Measurements from ENCODE around the gene LMF1.
"Not testable (repeated sequence)": the region's sequence is repeated elsewhere in the genome, so short reads cannot be mapped to it uniquely, and the experiment has no call there.

LMF1 gene

DNA sequence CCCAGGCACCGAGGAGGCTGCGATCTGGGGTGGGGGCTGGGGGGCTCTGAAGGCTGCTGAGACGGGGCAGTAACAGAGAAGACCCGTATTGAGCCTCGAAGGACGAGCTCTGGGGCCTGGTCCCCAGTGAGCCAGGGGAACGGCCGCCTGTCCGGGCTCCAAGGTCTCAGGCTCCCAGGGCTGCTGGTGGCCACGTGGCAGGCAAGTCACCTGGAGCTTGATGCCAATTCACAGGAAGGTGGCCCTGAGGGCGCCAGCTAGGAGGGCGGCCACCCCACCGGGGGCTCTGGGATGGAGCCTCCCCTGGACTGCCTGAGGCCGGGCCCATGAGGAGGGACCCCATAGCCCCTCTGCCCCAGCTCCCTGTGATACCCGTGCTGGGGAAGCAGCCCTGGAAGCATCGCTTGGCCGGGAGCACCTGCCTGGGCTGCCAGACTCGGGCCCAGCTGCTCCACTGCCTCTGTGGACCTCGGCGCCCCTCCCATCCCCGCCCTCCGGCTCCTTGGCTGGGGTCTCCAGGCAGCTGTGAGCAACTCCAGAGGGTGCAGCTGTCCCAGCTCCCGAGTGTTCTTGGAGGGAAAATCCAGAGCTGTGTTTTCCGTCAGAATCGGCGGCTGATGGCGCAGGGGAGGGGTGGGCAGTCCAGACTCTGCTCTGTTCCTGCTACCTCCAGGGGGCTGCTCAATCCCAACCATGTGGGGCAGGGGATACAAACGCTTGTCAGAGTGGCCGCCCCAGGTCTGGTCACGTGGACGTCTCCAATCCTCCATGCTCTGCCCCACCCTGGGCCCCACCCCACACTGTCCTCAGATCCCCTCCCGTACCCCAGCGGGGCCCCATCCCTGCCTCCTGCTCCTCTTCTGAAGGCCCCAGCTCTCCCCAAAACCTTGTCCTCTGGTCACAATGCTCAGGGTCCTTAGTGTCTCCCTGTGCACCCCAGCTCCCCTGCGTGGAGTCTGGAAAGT is 103.1 kb downstream of the LMF1 start:
- no peak for DNase-seq (ENCODE audit: low read depth in 1 of 2, low spot score in 1 of 2)
- in situ Hi-C loops (cut with HindIII; ENCODE audit: low pct_unique_long_range_greater_than_20kb, low sequenced_read_pairs), result no loop called here
- TF ChIP-seq JUND (IDR thresholded peaks at IDR 0.05; ENCODE audit: low read depth), result no peak

- TF ChIP-seq JUND (IDR thresholded peaks at IDR 0.05; ENCODE audit: low read depth), result no peak
- no peak for DNase-seq (ENCODE audit: low read depth in 1 of 2, low spot score in 1 of 2)
- in situ Hi-C loops (cut with HindIII; ENCODE audit: low pct_unique_long_range_greater_than_20kb, low sequenced_read_pairs), result no loop called here
These were observed 104.4 kb downstream of the LMF1 start for GRCh38 chr16:866252-866896.

- TF ChIP-seq JUND (IDR thresholded peaks at IDR 0.05; ENCODE audit: low read depth), result no peak
- DNase-seq (ENCODE audit: low read depth in 1 of 2, low spot score in 1 of 2), result no peak
- in situ Hi-C loops (cut with HindIII; ENCODE audit: low pct_unique_long_range_greater_than_20kb, low sequenced_read_pairs), result no loop called here
These were observed 105.8 kb downstream of the LMF1 start for GRCh38 chr16:865026-865425.

DNA sequence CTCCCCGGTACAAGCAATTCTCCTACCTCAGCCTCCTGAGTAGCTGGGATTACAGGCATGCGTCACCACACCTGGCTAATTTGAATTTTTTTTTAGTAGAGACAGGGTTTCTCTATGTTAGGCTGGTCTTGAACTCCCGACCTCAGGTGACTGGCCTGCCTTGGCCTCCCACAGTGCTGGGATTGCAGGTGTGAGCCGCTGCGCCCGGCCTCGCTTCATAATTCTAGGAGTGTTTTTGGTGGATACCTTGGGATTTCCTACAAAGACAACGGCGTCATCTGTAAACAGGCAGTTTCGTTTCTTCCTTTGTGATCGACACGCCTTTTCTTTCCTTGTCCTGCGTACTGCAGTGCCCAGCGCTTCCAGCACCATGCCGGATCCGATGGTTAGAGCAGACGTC is 109.3 kb downstream of the LMF1 start:
- in situ Hi-C loops (cut with HindIII; ENCODE audit: low pct_unique_long_range_greater_than_20kb, low sequenced_read_pairs), result no loop called here
- TF ChIP-seq JUND (IDR thresholded peaks at IDR 0.05; ENCODE audit: low read depth), result no peak
- DNase-seq (ENCODE audit: low read depth in 1 of 2, low spot score in 1 of 2), result no peak

DNA sequence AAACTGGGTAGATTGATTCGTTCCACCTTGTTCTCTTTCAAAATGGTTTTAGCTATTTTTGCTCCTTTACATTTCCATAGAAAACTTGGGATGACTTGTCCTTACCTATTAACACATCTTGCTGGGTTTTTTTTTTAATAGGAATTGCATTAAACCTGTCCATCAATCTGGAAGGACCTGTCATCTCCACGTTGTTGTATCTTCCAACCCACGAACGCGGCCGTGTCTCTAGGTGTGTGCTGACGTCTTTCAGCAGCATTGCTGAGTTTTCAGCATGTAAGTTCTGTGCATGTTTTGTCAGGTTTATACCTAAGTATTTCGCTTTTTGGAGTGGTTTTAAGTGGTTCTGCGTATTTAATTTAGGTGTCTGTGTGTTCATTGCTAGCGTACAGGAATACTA is 109.9 kb downstream of the LMF1 start:
- DNase-seq (ENCODE audit: low read depth in 1 of 2, low spot score in 1 of 2), result no peak
- in situ Hi-C loops (cut with HindIII; ENCODE audit: low pct_unique_long_range_greater_than_20kb, low sequenced_read_pairs), result no loop called here
- no peak for TF ChIP-seq JUND (IDR thresholded peaks at IDR 0.05; ENCODE audit: low read depth)

DNA sequence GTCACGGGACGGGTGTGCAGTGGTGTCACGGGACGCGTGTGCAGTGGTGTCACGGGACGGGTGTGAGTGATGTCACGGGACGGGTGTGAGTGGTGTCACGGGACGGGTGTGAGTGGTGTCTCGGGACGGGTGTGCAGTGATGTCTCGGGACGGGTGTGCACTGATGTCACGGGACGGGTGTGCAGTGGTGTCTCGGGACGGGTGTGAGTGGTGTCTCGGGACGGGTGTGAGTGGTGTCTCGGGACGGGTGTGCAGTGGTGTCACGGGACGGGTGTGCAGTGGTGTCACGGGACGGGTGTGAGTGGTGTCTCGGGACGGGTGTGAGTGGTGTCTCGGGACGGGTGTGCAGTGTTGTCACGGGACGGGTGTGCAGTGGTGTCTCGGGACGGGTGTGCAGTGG is 111.8 kb downstream of the LMF1 start:
- DNase-seq (ENCODE audit: low read depth in 1 of 2, low spot score in 1 of 2); in situ Hi-C loops (cut with HindIII; ENCODE audit: low pct_unique_long_range_greater_than_20kb, low sequenced_read_pairs): not testable (repeated sequence)

DNA sequence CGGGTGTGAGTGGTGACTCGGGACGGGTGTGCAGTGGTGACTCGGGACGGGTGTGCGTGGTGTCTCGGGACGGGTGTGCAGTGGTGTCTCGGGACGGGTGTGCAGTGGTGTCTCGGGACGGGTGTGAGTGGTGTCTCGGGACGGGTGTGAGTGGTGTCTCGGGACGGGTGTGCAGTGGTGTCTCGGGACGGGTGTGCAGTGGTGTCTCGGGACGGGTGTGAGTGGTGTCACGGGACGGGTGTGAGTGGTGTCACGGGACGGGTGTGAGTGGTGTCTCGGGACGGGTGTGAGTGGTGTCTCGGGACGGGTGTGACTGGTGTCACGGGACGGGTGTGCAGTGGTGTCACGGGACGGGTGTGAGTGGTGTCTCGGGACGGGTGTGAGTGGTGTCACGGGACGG is 112.3 kb downstream of the LMF1 start:
- DNase-seq (ENCODE audit: low read depth in 1 of 2, low spot score in 1 of 2); in situ Hi-C loops (cut with HindIII; ENCODE audit: low pct_unique_long_range_greater_than_20kb, low sequenced_read_pairs): not testable (repeated sequence)

DNA sequence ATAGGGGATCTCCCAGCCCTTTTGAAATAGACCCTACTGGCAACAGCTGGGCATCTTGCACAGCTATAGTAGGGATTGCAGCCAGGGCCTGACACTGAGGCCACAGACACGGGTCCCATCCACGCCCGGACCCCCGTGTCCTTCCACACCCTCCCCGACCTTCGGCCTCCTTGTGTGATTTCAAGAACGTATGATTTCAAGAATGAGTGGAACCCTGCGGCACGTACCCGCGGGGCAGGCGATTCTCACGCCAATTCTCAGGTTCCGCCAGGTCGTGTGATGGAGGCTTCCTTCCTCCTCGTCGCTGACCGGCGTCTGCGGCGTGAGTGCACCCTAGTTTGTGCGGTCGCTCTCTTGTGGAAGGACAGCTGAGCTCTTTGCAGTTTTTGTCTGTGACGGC is 114.0 kb downstream of the LMF1 start:
- no peak for TF ChIP-seq JUND (IDR thresholded peaks at IDR 0.05; ENCODE audit: low read depth)
- no peak for DNase-seq (ENCODE audit: low read depth in 1 of 2, low spot score in 1 of 2)
- in situ Hi-C loops (cut with HindIII; ENCODE audit: low pct_unique_long_range_greater_than_20kb, low sequenced_read_pairs), result no loop called here

DNA sequence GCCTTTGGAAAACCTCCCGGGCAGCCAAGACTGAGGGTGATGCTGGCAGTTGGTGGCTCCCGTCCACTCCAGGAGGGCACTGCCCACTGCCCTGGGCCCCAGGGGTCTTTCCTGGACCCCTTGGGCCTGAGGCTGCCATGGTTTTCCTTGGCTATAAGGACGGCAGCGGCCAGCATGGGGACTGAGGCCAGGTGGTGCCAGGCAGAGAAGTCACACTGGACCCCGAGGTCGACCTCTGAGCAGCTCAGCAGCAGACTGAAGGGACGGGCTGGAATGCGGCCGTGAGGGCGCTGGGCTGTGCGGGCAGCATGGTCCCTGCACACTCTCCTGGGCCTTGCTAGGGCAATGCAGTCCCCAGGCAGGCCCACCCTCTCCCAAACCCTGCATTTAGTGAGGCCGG is 114.7 kb downstream of the LMF1 start:
- TF ChIP-seq JUND (IDR thresholded peaks at IDR 0.05; ENCODE audit: low read depth), result no peak
- no peak for DNase-seq (ENCODE audit: low read depth in 1 of 2, low spot score in 1 of 2)
- in situ Hi-C loops (cut with HindIII; ENCODE audit: low pct_unique_long_range_greater_than_20kb, low sequenced_read_pairs), result no loop called here

DNA sequence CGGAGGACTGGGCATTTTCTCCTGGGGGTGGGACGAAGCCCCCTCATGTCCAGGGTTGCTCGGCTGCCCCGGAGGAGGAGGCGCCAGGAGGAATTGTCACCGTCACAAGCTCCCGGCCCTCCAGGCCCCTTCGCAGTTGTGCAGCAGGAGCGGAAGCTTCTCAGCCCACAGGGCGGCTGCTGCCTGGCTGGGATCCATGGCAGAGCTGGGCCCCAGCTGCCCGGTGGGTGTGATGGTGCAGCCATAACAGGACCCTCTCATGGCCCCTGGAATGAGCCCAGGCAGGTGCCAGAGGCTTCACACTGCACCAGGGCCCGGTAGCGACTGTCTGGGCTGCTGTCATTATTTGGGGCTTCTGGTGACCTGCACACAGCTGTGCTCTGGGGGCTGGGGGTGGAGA is 115.3 kb downstream of the LMF1 start:
- DNase-seq (ENCODE audit: low read depth in 1 of 2, low spot score in 1 of 2), result no peak
- TF ChIP-seq JUND (IDR thresholded peaks at IDR 0.05; ENCODE audit: low read depth), result no peak

GRCh38 chr16:854808-855410 is 115.9 kb downstream of the LMF1 start:
- in situ Hi-C loops (cut with HindIII; ENCODE audit: low pct_unique_long_range_greater_than_20kb, low sequenced_read_pairs), result no loop called here
- TF ChIP-seq JUND (IDR thresholded peaks at IDR 0.05; ENCODE audit: low read depth), result no peak

More for the DNA sequence above, 115.3 kb downstream of the LMF1 start:
- in situ Hi-C loops (cut with HindIII; ENCODE audit: low pct_unique_long_range_greater_than_20kb, low sequenced_read_pairs), result no loop called here

DNA sequence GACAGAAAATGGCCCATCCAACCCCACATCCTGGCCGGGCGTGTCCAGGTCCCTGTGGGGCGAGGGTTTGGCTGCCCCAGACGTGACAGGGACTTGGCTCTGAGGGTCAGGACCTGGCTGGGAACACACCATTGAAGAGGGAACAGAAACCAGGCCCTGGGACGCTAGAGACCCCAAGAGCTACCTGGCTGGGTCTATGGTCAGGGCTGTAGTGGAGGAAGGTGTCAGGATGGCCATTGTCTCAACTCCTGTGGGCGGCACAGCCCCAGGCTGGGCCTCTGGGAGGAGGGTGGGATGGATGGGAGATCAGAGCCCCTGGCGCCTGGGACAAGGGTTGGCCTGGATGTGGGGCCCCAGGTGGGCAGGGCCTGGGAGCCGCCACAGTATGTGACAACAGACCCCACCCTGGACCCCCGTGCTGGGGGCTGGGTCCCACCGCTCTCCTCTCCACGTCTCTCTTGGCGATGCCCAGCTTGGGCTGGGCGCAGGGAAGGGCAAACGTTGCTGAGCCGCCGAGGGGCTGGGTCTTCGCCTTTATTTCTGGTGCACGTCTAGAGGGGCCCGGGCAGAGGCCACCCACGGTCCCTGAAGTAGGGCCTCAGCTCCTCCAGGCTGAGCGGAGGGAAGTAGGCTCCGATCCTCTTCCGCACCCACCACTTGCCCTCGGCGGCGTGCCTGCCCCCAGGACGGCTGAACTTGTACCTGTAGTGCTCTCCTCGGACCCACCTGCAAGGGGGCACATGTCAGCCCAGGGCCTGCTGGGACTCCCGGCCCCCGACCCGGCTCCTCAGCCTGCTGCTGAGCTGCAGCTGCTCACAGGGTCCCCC is 116.6 kb downstream of the LMF1 start:
- no peak for TF ChIP-seq JUND (IDR thresholded peaks at IDR 0.05; ENCODE audit: low read depth)
- no peak for DNase-seq (ENCODE audit: low read depth in 1 of 2, low spot score in 1 of 2)
- in situ Hi-C loops (cut with HindIII; ENCODE audit: low pct_unique_long_range_greater_than_20kb, low sequenced_read_pairs), result no loop called here

More at GRCh38 chr16:854808-855410, 115.9 kb downstream of the LMF1 start:
- DNase-seq (ENCODE audit: low read depth in 1 of 2, low spot score in 1 of 2), result no peak

All from T47D (cell line).